NB4 (cell line): ENCODE results near the gene SPHKAP.

Experiments
- POLR2A ChIP-seq: IDR thresholded peaks from 2 replicates; pipeline ENCODE4 v1.6.1; 2011; ENCODE audit warnings: mild to moderate bottlenecking; ENCODE audit not compliant: insufficient read length; ENCODE audit errors: extremely low read depth
- TF ChIP-seq, protein P1 (sequence below): IDR thresholded peaks from one replicate; pipeline ENCODE4 v1.5.1; 2012; ENCODE audit warnings: low read depth, low read length
- TF ChIP-seq, protein P2 (sequence below): IDR thresholded peaks from 2 replicates; pipeline ENCODE4 v1.6.1; 2011; ENCODE audit warnings: low read depth, low read length

DNA sequence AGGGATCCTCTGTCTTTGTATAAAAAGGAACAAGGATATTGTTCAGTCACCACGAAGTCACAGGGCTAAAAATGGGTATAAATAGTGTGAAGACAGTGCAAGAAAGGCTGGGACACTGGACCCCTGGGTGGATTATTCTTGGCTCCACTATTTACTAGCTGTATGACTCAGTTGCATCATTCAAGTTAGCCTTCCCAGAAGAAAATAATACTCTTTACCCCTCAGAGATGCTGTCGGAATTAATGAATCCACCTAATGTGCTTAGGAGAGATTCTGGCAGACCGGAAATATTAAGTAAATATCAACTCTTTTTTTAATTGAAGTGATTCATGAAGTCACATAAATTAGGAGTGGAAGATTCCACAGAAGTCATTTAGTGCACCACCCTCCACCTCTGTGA, 98.9 kb downstream of the SPHKAP start:
- TF ChIP-seq, protein P1, sequence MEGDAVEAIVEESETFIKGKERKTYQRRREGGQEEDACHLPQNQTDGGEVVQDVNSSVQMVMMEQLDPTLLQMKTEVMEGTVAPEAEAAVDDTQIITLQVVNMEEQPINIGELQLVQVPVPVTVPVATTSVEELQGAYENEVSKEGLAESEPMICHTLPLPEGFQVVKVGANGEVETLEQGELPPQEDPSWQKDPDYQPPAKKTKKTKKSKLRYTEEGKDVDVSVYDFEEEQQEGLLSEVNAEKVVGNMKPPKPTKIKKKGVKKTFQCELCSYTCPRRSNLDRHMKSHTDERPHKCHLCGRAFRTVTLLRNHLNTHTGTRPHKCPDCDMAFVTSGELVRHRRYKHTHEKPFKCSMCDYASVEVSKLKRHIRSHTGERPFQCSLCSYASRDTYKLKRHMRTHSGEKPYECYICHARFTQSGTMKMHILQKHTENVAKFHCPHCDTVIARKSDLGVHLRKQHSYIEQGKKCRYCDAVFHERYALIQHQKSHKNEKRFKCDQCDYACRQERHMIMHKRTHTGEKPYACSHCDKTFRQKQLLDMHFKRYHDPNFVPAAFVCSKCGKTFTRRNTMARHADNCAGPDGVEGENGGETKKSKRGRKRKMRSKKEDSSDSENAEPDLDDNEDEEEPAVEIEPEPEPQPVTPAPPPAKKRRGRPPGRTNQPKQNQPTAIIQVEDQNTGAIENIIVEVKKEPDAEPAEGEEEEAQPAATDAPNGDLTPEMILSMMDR = no peak
- TF ChIP-seq, protein P2, sequence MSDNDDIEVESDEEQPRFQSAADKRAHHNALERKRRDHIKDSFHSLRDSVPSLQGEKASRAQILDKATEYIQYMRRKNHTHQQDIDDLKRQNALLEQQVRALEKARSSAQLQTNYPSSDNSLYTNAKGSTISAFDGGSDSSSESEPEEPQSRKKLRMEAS = no peak
- TF ChIP-seq POLR2A = no peak
